Ecto neural progenitor cell (in vitro differentiated cells): ENCODE data around the gene PCNX2.

ENCODE experiments used
- DNase-seq: peaks from one replicate; pipeline ENCODE4 v3.0.0-alpha.2; 2018; ENCODE audit warnings: low spot score

The PCNX2 gene

GRCh38 chr1:233256789-233257188 is 38.7 kb downstream of the PCNX2 start:
- DNase-seq, result no peak

- no peak for DNase-seq
Measured at GRCh38 chr1:233256191-233256590, 39.3 kb downstream of the PCNX2 start.

GRCh38 chr1:233255145-233255544 is 40.4 kb downstream of the PCNX2 start:
- no peak for DNase-seq

GRCh38 chr1:233253832-233254331 is 41.6 kb downstream of the PCNX2 start:
- DNase-seq, result no peak

GRCh38 chr1:233253231-233253831 is 42.2 kb downstream of the PCNX2 start:
- no peak for DNase-seq

- DNase-seq, result no peak
Measured at GRCh38 chr1:233252441-233252840, 43.1 kb downstream of the PCNX2 start.

GRCh38 chr1:233251201-233251720 is 44.3 kb downstream of the PCNX2 start:
- DNase-seq, result no peak

- no peak for DNase-seq
Measured at GRCh38 chr1:233248014-233248413, 47.5 kb downstream of the PCNX2 start.

- no peak for DNase-seq
Measured at GRCh38 chr1:233246965-233247364, 48.6 kb downstream of the PCNX2 start.

- DNase-seq, result no peak
Measured at GRCh38 chr1:233245191-233245765, 50.2 kb downstream of the PCNX2 start.

- no peak for DNase-seq
Measured at GRCh38 chr1:233244183-233244582, 51.3 kb downstream of the PCNX2 start.

GRCh38 chr1:233242827-233243483 is 52.6 kb downstream of the PCNX2 start:
- no peak for DNase-seq

GRCh38 chr1:233241759-233242158 is 53.8 kb downstream of the PCNX2 start:
- DNase-seq, result no peak

- peak; percentile 60 for DNase-seq
Measured at GRCh38 chr1:233240829-233241682, 54.5 kb downstream of the PCNX2 start.

GRCh38 chr1:233240371-233240770 is 55.2 kb downstream of the PCNX2 start:
- no peak for DNase-seq

GRCh38 chr1:233238884-233239431 is 56.6 kb downstream of the PCNX2 start:
- DNase-seq, result no peak

- DNase-seq, result no peak
Measured at GRCh38 chr1:233237647-233238046, 57.9 kb downstream of the PCNX2 start.

GRCh38 chr1:233233508-233234040 is 62.0 kb downstream of the PCNX2 start:
- no peak for DNase-seq

- DNase-seq, result no peak
Measured at GRCh38 chr1:233230011-233230410, 65.5 kb downstream of the PCNX2 start.

- DNase-seq, result no peak
Measured at GRCh38 chr1:233229288-233229687, 66.2 kb downstream of the PCNX2 start.

- no peak for DNase-seq
Measured at GRCh38 chr1:233227930-233228465, 67.5 kb downstream of the PCNX2 start.
